ENCODE data around the gene HSFX2. TPM values are rescaled to one million over a fixed set of nuclear protein-coding genes. Genes with fewer than 3 reads are reported as not detected.

Gene HSFX2
- 0.08 to 0.38 TPM (median 0.19 TPM) in 3 of 5 replicates, not detected in the others for total RNA-seq (2022; extraction: Qiagen RNA extraction)

GRCh38 chrX:149595214-149595613, at the start of gene HSFX2:
HSFX2 (minus strand) TSS chrX:149595314; CDS start chrX:149594700, 614 bp downstream.

GRCh38 chrX:149631234-149632165, 36.4 kb upstream of the HSFX2 start, which contains the start of gene TMEM185A:
TMEM185A (minus strand) TSS chrX:149631792; CDS start chrX:149631580, 212 bp downstream.

GRCh38 chrX:149587359-149587758, 7.8 kb downstream of the HSFX2 start, which contains the start of gene MAGEA9B:
MAGEA9B (minus strand) TSS chrX:149587459; CDS start chrX:149583179, 4,280 bp downstream.

GRCh38 chrX:149549701-149550100, 45.4 kb downstream of the HSFX2 start, which contains the start of gene HSFX3:
HSFX3 (minus strand) TSS chrX:149549924; CDS start chrX:149549852, 72 bp downstream.

Other genes with a start within 250 kb of the HSFX2 start
- 70.1 to 105 TPM (median 99.2 TPM) in 5 replicates for gene IDS, start 90.0 kb downstream of the HSFX2 start, total RNA-seq (2022; extraction: Qiagen RNA extraction)
- gene EOLA1, start 54.3 kb downstream of the HSFX2 start, total RNA-seq (2022; extraction: Qiagen RNA extraction), result 19.3 to 20.8 TPM (median 19.8 TPM) in 5 replicates
- gene HSFX3, start 45.4 kb downstream of the HSFX2 start, total RNA-seq (2022; extraction: Qiagen RNA extraction), result not detected in 5 replicates
- not detected in 5 replicates for gene MAGEA9B, start 7.9 kb downstream of the HSFX2 start, total RNA-seq (2022; extraction: Qiagen RNA extraction)
- gene TMEM185A, start 36.5 kb upstream of the HSFX2 start, total RNA-seq (2022; extraction: Qiagen RNA extraction), result 24.2 to 27.5 TPM (median 25.5 TPM) in 5 replicates
- gene MAGEA11, start 116.7 kb upstream of the HSFX2 start, total RNA-seq (2022; extraction: Qiagen RNA extraction), result not detected in 5 replicates
- 0.07 to 0.42 TPM (median 0.16 TPM) in 5 replicates for gene HSFX1, start 178.8 kb upstream of the HSFX2 start, total RNA-seq (2022; extraction: Qiagen RNA extraction)
- not detected in 5 replicates for gene MAGEA9, start 186.6 kb upstream of the HSFX2 start, total RNA-seq (2022; extraction: Qiagen RNA extraction)